Osteocyte (in vitro differentiated cells): Measurements from ENCODE around the gene EIF3I. TPM values are rescaled to one million over a fixed set of nuclear protein-coding genes. Genes with fewer than 3 reads are reported as not detected.

ENCODE experiments used
- DNase-seq: peaks from one replicate; pipeline ENCODE4 v3.0.0; 2021; ENCODE audit warnings: mixed read lengths; ENCODE audit not compliant: unreplicated experiment; ENCODE audit errors: extremely low spot score
- H3K27ac Mint-ChIP-seq: one replicate; pipeline ENCODE4 v1.8.0; 2021; ENCODE audit warnings: mild to moderate bottlenecking, mixed read lengths; ENCODE audit not compliant: unreplicated experiment
- H3K27me3 Mint-ChIP-seq: one replicate; pipeline ENCODE4 v1.8.0; 2021; ENCODE audit warnings: mixed read lengths; ENCODE audit not compliant: unreplicated experiment
- H3K36me3 Mint-ChIP-seq: one replicate; pipeline ENCODE4 v1.8.0; 2021; ENCODE audit warnings: mixed read lengths; ENCODE audit not compliant: unreplicated experiment
- H3K4me1 Mint-ChIP-seq: one replicate; pipeline ENCODE4 v1.8.0; 2021; ENCODE audit warnings: mixed read lengths; ENCODE audit not compliant: unreplicated experiment
- H3K4me3 Mint-ChIP-seq: one replicate; pipeline ENCODE4 v1.8.0; 2021; ENCODE audit warnings: mild to moderate bottlenecking, moderate library complexity, mixed read lengths; ENCODE audit not compliant: unreplicated experiment
- H3K9me3 Mint-ChIP-seq: one replicate; pipeline ENCODE4 v1.8.0; 2021; ENCODE audit warnings: mixed read lengths; ENCODE audit not compliant: unreplicated experiment
- total RNA-seq: library from RNA; stranded (reverse); gene quantifications from 2 replicates; pipeline ENCODE4 v1.2.1, GENCODE V29; 2021
- TF ChIP-seq, protein P1 (sequence below): fragments of 200-600 bp; sonication (generic); IDR thresholded peaks from 2 replicates; pipeline ENCODE4 v1.5.0; 2021; ENCODE audit warnings: antibody characterized with exemption, mild to moderate bottlenecking, moderate library complexity

The EIF3I gene
- total RNA-seq, 1 donor from 2014 or later = 163 TPM

DNA sequence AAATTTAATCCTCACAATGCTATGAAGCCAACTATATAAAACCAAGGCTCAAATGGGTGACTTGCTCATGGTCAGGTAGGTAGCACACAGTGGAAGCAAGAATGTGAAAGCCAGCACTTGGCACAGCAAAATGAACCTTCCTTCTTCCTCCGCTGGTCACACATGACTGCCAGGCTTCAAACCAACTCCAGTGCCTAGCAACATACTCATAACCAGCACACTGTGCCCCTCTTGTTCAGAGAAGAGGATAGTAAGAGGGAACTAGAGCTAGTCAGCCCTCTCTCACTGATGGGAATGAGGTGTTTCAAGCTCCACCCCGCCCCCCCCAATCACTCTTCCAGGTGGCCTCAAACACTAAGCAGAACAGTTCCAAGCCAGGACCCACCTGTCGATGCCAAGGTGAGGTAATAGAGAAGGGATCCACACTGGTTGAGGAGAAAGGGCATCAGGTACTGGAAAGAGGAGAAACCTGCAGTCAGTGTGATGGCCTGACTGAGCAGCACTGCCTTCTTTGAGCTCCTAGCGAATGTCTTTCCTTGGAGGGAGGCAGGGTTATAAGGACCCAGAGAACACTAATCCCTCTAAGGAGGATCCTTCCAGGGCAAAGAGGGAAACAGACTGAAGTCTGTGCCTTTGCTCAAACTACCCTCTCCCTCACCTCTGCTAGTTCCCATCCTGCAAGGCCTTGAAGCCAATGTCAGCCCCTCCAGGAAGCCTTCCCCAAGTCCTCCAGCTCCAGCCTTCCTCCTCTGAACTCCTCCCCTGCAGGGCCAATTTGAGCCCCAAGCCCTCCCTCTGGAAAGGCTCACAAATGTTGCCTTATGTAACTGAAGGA is 1.2 kb upstream of the EIF3I start:
- Mint-ChIP-seq H3K9me3 (no peaks in the 10 kb centered on the region), H3K27ac (peak overlapping the region; percentile 97), H3K27me3 (no peaks in the 10 kb centered on the region), H3K36me3 (peaks cover 13% of the 10 kb centered on the region), H3K4me3 (peak overlapping the region; percentile 95), H3K4me1 (peaks cover 24% of the 10 kb centered on the region)
- no peak for DNase-seq
- TF ChIP-seq, protein P1, sequence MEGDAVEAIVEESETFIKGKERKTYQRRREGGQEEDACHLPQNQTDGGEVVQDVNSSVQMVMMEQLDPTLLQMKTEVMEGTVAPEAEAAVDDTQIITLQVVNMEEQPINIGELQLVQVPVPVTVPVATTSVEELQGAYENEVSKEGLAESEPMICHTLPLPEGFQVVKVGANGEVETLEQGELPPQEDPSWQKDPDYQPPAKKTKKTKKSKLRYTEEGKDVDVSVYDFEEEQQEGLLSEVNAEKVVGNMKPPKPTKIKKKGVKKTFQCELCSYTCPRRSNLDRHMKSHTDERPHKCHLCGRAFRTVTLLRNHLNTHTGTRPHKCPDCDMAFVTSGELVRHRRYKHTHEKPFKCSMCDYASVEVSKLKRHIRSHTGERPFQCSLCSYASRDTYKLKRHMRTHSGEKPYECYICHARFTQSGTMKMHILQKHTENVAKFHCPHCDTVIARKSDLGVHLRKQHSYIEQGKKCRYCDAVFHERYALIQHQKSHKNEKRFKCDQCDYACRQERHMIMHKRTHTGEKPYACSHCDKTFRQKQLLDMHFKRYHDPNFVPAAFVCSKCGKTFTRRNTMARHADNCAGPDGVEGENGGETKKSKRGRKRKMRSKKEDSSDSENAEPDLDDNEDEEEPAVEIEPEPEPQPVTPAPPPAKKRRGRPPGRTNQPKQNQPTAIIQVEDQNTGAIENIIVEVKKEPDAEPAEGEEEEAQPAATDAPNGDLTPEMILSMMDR = no peak

DNA sequence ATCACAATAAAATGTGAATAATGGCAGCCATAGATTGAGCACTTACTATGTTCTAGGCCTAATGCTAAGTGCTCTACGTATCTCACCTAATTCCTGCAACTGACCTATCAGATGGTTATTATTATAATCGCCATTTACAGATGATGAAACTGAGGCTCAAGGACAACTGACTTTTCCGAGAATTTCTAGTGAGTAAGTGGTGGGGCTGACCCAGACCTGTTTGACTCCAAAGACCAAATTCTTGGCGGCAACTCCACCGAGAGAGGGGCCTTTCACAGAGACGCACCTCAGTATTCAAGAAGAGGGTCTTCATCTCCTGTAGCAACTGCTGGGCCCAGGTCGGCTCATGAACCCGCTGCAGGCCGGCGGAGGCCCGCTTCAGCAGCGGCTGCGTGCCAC is 627 bp upstream of the EIF3I start:
- peak overlapping the region; percentile 95 for H3K4me3 Mint-ChIP-seq
- H3K27ac Mint-ChIP-seq = peak overlapping the region; percentile 97
- DNase-seq = no peak
- H3K36me3 Mint-ChIP-seq = peaks cover 16% of the 10 kb centered on the region
- H3K4me1 Mint-ChIP-seq = peaks cover 24% of the 10 kb centered on the region
- no peaks in the 10 kb centered on the region for H3K9me3 Mint-ChIP-seq
- no peaks in the 10 kb centered on the region for H3K27me3 Mint-ChIP-seq
- TF ChIP-seq, protein P1 = no peak

DNA sequence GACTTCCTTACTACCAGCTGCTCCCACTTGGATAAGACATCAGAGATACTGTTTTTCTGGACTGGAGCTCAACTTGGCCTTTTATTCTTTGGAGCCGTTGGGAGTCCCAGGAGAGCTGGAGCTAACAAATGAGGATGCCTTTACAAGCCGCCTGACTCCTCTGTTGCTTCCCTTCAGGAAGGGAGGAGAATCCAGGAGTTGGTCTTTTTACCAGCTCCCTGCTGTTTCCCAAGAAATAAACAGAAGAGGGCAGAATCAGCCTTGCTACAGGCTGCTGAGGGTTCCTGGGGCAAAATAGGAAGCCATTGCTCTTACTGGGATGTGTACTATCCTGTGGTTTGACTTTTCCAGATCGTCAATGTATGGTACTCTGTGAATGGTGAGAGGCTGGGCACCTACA is 1.5 kb downstream of the EIF3I start:
- H3K4me3 Mint-ChIP-seq = peak overlapping the region; percentile 95
- H3K9me3 Mint-ChIP-seq = no peaks in the 10 kb centered on the region
- TF ChIP-seq, protein P1 = no peak
- H3K27me3 Mint-ChIP-seq = no peaks in the 10 kb centered on the region
- H3K27ac Mint-ChIP-seq = peak overlapping the region; percentile 47
- H3K4me1 Mint-ChIP-seq = peaks cover 24% of the 10 kb centered on the region
- no peak for DNase-seq
- peaks cover 28% of the 10 kb centered on the region for H3K36me3 Mint-ChIP-seq

DNA sequence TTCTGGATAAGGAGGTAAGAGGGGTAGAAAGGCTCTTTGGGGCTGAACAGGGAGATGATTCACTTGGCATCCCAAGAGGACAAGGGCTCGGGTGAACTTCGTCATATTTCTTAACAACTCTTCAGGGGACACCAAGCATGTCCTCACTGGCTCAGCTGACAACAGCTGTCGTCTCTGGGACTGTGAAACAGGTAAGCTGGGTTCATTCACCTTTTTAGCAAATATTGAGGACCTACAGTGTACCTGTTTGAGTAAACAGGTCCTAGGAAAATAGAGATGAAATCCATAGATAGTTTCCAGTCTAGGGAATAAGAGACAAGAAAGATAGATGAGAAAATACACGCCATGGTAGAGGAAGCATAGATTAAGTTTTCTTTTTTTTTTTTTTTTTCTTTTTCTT is 2.1 kb downstream of the EIF3I start:
- Mint-ChIP-seq H3K4me1 (peaks cover 24% of the 10 kb centered on the region), H3K9me3 (no peaks in the 10 kb centered on the region), H3K27me3 (no peaks in the 10 kb centered on the region), H3K27ac (peak overlapping the region; percentile 47), H3K4me3 (peak overlapping the region; percentile 95), H3K36me3 (peaks cover 31% of the 10 kb centered on the region)
- DNase-seq = no peak
- TF ChIP-seq, protein P1 = no peak

DNA sequence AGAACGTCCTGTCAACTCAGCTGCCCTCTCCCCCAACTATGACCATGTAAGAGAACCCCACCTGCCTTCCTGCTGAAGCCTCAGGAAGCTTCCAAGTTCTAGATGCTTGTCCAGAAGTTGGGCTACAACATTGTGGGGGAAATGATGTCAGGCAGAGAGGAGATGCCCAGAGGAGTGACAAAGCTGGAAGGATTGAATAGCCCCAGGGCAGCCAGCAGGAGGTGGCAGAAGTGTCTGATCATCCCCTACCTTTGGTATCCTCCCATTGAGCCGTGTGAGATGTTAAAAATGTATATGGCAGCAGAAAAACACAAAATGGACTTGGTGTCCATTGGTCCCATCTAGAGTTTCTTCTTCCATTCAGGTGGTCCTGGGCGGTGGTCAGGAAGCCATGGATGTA is 6.6 kb downstream of the EIF3I start:
- peaks cover 4% of the 10 kb centered on the region for H3K4me1 Mint-ChIP-seq
- TF ChIP-seq, protein P1 = no peak

More for the DNA sequence above, 6.6 kb downstream of the EIF3I start:
- no peak for DNase-seq
- no peak overlapping the region for H3K27ac Mint-ChIP-seq
- H3K27me3 Mint-ChIP-seq = no peaks in the 10 kb centered on the region
- H3K4me3 Mint-ChIP-seq = no peak overlapping the region
- H3K9me3 Mint-ChIP-seq = no peaks in the 10 kb centered on the region
- peaks cover 37% of the 10 kb centered on the region for H3K36me3 Mint-ChIP-seq
